Epidermal melanocyte (primary cell): ENCODE measurements around the gene RADX.

Source experiments
- DNase-seq: peaks from one replicate; pipeline ENCODE4 v3.0.0; 2011; ENCODE audit warnings: low spot score; ENCODE audit not compliant: insufficient read length

Gene RADX

GRCh38 chrX:106692425-106693065 is 80.8 kb downstream of the RADX start:
- no peak for DNase-seq

DNA sequence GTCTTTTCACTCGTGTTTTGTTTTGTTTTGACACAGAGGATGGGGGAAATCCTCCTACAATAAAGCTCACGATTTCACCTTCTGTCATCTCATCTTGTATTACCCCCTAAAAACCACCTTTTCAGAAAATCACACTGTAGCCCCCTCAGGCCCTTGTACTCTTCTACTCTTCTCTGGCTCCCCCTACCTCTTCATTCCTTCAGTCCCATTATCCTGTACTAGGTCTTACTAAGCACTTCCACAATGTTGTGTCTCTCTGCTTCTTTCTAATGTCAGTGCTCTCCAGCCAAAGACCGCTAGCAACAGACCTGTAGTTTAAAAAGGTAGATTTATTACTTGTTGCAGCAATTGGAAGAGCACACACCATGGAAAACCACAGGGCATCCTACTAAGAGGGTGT is 84.7 kb downstream of the RADX start:
- DNase-seq = no peak

DNA sequence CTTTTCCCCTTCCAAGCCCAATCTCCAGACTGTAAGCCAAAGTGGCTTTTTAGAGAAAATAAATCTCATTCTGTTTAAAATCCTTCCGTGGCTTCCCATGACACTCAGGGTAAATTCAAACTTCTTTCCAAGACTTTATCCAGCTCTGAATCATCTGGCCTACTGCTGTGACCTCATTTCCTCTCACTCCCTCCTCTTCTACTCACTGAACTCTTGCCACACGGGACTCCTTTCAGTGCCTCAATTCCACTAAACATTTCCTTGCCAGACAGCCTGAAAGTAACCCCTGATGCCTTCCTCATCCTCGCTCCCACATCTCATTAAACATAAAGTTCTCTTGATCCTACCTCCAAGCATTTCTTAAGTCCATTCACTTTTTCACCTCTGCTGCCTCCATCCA is 86.9 kb downstream of the RADX start:
- no peak for DNase-seq

- no peak for DNase-seq
Observed at GRCh38 chrX:106702636-106703035, 90.9 kb downstream of the RADX start.

DNA sequence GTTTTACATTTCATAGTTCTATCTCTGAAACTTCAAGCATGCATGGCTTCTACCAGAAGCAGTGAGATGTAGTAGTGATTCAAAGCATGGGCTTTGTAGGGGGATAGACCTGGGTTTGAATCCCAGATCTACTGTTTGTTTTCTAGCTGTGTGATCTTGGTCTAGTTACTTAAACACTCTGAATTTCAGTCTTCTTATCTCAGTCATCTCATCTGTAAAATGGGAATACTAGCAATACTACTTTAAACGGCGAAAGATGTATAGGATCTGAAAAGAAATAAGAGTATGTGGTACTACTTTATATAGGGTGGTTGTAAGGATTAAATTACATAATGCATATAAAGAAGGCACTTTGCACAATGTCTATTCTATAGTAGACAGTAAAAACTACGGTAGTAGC is 94.7 kb downstream of the RADX start:
- DNase-seq = no peak

GRCh38 chrX:106707771-106708454 is 96.1 kb downstream of the RADX start:
- DNase-seq = no peak

GRCh38 chrX:106710771-106711170 is 99.0 kb downstream of the RADX start:
- no peak for DNase-seq

DNA sequence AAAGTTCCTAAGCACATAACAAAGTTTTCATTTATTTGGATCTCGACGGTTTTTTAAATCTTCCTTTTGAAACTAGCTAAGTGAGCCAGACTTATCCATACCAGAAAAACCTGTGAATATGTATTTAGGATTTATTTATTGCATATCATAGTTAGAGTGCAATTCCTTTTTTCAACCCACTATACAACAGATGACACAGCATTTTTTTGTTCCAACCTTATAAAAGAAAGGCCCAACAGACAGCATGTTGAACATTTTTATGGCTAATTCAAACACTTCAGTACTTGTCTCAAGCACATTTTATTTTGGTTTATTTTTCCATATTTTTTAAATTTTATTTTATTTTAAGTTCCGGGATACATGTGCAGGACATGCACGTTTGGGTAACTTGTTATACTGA is 99.6 kb downstream of the RADX start:
- no peak for DNase-seq

DNA sequence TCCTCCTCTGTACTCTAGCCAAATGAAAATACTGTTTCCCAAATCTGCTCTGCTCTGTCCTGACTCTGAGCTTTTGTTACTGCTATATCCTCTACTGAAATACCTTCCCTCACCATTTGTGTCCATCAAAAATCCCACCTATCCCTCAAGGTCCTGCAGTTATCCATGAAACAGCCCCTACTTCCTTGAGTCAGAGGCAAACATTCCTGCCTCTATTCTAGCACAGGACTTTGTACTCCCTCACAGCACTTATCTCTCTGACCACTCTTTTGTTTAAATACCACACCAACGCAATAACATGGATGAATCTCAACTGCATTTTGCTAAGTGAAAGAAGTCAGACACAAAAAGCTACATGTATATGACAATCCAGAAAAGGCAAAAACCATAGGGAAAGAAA is 104.2 kb downstream of the RADX start:
- no peak for DNase-seq

DNA sequence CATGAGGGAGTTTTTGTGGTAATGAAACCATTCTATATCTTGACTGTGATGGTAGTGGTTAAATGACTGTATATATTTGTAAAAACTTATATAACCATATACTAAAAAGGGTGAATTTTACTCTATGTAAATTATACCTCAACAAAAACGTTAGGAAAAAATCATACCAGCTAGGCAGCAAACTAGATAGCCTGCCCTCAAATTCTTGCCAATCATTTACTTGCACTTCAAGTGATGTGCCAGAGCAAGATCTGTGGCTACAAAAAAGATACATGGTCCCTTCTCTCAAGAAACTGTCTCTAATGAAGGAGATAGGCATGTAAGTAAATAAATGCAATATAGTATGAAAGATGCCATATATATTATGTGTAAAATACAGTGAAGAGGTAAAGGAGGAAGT is 104.7 kb downstream of the RADX start:
- no peak for DNase-seq

GRCh38 chrX:106718709-106719108 is 106.9 kb downstream of the RADX start:
- no peak for DNase-seq

DNA sequence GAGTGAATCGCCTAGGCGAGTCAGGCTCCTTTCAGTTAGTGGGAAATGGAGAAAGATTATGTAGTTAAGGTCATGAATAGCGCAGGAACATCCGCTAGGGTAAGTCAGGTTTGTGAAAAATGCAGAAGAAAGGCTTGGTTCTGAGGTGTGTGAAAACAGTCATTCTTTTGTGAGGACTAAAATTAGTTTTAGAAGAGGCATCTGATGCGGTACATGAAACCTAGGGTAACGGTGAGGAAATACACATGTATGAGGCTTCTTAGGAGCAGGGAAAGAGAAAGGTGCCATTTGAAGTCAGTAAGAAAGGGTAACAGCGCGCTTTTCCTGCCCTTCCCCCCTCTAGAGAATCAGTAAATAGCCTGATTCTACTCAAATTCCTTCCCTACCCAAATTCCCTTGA is 114.2 kb downstream of the RADX start:
- DNase-seq = no peak

- no peak for DNase-seq
Observed at GRCh38 chrX:106726485-106727437, 115.0 kb downstream of the RADX start, which contains the start of gene RNF128. TSS of gene RNF128 (plus strand) at chrX:106726701. CDS start at chrX:106726914, 213 bp downstream.

DNA sequence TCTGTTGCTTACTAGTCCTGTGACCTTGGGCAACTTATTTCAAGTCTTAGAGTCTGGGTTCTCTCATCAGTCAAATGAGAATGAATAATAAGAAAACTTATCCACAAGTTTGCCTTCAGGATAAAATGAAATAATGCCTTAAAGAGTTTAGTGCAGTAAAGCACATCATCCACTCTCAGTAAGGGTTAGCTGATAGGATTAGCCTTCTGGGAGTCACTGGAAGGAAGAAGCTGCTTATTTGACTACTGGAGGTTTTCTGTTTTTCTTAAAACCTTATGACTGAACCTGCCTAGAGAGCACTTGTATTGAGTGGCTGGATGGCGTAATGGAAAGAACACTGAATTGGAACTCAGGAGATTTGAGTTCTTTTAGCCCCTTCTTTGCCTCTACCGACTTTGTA is 116.6 kb downstream of the RADX start:
- no peak for DNase-seq
